K562 (cell line): ENCODE data around the gene WDR46. TPM values are rescaled to one million over a fixed set of nuclear protein-coding genes. Genes with fewer than 3 reads are reported as not detected.

ENCODE experiments used
- CTBP1 ChIP-seq: fragments of 450-650 bp; IDR thresholded peaks from 2 replicates; pipeline ENCODE4 v1.6.1; 2016; ENCODE audit warnings: borderline replicate concordance
- DACH1 ChIP-seq: fragments of 450-650 bp; IDR thresholded peaks from 2 replicates; pipeline ENCODE4 v1.6.1; 2018; ENCODE audit not compliant: partially characterized antibody
- ELK1 ChIP-seq: sonication (generic); formaldehyde crosslinking; IDR thresholded peaks from 2 replicates; pipeline ENCODE4 v1.8.1; 2022; ENCODE audit warnings: missing genetic modification reagents
- FOXO4 ChIP-seq: fragments of 450-650 bp; formaldehyde crosslinking; IDR thresholded peaks from 2 replicates; pipeline ENCODE4 v1.4.0; 2020; ENCODE audit warnings: mild to moderate bottlenecking, moderate library complexity
- HNRNPUL1 ChIP-seq: fragments of 200-400 bp; formaldehyde crosslinking; IDR thresholded peaks from 2 replicates; pipeline ENCODE4 v1.6.1; 2017; ENCODE audit warnings: low read length
- JUND ChIP-seq, 2 experiments: IDR thresholded peaks; 2 replicates in 1 of 2; 3 replicates in 1 of 2; pipeline ENCODE4 v1.6.1; 2011; ENCODE audit warnings: borderline replicate concordance in 2 of 2, low read depth in 2 of 2, low read length in 2 of 2, improper control_type of control experiment in 1 of 2, missing biosample characterization in 1 of 2, missing genetic modification characterization in 1 of 2, missing genetic modification reagents in 1 of 2
- NCOR1 ChIP-seq: fragments of 450-650 bp; IDR thresholded peaks from 2 replicates; pipeline ENCODE4 v1.6.1; 2016; ENCODE audit warnings: mild to moderate bottlenecking, moderate library complexity
- NONO ChIP-seq, 2 experiments: fragments of 200-400 bp in 1 of 2; fragments of 450-650 bp in 1 of 2; formaldehyde crosslinking in 1 of 2; IDR thresholded peaks; 2 replicates each; pipeline ENCODE4 v1.6.1; 2017; ENCODE audit warnings: low read depth in 2 of 2, mild to moderate bottlenecking in 2 of 2, moderate library complexity in 2 of 2, low read length in 1 of 2
- NRF1 ChIP-seq, 2 experiments: fragments of 450-650 bp; IDR thresholded peaks in 1 of 2; conservative IDR thresholded peaks in 1 of 2; 2 replicates each; pipeline ENCODE4 v1.6.1; 2014; ENCODE audit warnings: mild to moderate bottlenecking in 2 of 2
- PML ChIP-seq: IDR thresholded peaks from 2 replicates; pipeline ENCODE4 v1.6.1; 2012; ENCODE audit warnings: low read length, inconsistent platforms
- POLR3G ChIP-seq: IDR thresholded peaks from 2 replicates; pipeline ENCODE4 v1.6.1; 2011; ENCODE audit not compliant: insufficient read length, insufficient replicate concordance; ENCODE audit errors: extremely low read depth
- RBM34 ChIP-seq: fragments of 200-400 bp; formaldehyde crosslinking; IDR thresholded peaks from 2 replicates; pipeline ENCODE4 v1.6.1; 2018; ENCODE audit warnings: low read length, borderline replicate concordance; ENCODE audit not compliant: insufficient read depth
- SRSF7 ChIP-seq: fragments of 200-400 bp; formaldehyde crosslinking; optimal IDR thresholded peaks from 2 replicates; pipeline ENCODE3; 2017; ENCODE audit warnings: mild to moderate bottlenecking, low read depth, low read length
- ZNF282 ChIP-seq: sonication (generic); formaldehyde crosslinking; IDR thresholded peaks from 2 replicates; pipeline ENCODE4 v1.8.1; 2023; ENCODE audit warnings: missing genetic modification reagents
- ZNF57 ChIP-seq: fragments of 450-650 bp; formaldehyde crosslinking; IDR thresholded peaks from 2 replicates; pipeline ENCODE4 v1.4.0; 2020; ENCODE audit warnings: mild to moderate bottlenecking, moderate library complexity
- ZNF740 ChIP-seq, 3 experiments: fragments of 200-800 bp in 1 of 3; sonication (Bioruptor generic) in 1 of 3; sonication (generic) in 1 of 3; formaldehyde crosslinking in 1 of 3; IDR thresholded peaks; 2 replicates each; pipeline versions ENCODE4 v1.6.1 to v1.8.0; 2016 to 2022; ENCODE audit warnings: mild to moderate bottlenecking in 2 of 3, missing compliant biosample characterization in 2 of 3, missing genetic modification characterization in 2 of 3, missing genetic modification reagents in 1 of 3
- ZNF766 ChIP-seq: fragments of 200-800 bp; sonication (Bioruptor generic); conservative IDR thresholded peaks from 2 replicates; pipeline ENCODE4 v1.6.1; 2016; ENCODE audit warnings: missing genetic modification characterization, missing compliant biosample characterization
- polyA plus RNA-seq, 8 experiments: library from polyadenylated mRNA; depleted of rRNA in 4 of 8; stranded (reverse) in 5 of 8; unstranded in 3 of 8; fragments of >200 nt; fragmentation: Nextera tagmentation in 2 of 8; fragmentation: Illumina TruSeq in 1 of 8; extraction: Ambion mirVana in 2 of 8; extraction: Trizol in 1 of 8; gene quantifications; 2 replicates each; pipeline versions ENCODE4 v1.2.1 to v1.2.3, GENCODE V29; 2011 to 2014; ENCODE audit warnings: inconsistent platforms in 1 of 8, missing spikeins in 1 of 8
- total RNA-seq, 7 experiments: library from RNA; depleted of rRNA in 6 of 7; stranded (reverse); fragments of >200 nt in 6 of 7; fragmentation: Illumina TruSeq in 2 of 7; extraction: Trizol in 2 of 7; gene quantifications; 2 replicates each; pipeline versions ENCODE4 v1.2.1 to v1.2.3, GENCODE V29; 2011 to 2021; ENCODE audit warnings: low replicate concordance in 1 of 7
- TF ChIP-seq, protein P1 (sequence below): sonication (generic); formaldehyde crosslinking; IDR thresholded peaks from 2 replicates; pipeline ENCODE4 v1.9.0; 2022; ENCODE audit warnings: mild to moderate bottlenecking, missing genetic modification reagents
- TF ChIP-seq, protein P2 (sequence below): conservative IDR thresholded peaks from 2 replicates; pipeline ENCODE4 v1.6.1; 2011; ENCODE audit warnings: low read depth, mild to moderate bottlenecking, low read length; ENCODE audit not compliant: control insufficient read depth

The WDR46 gene
- total and polyA plus RNA-seq, 9 of the 15 experiments (the other 6 are each of a cell fraction or from before 2014, with no cell fraction given), result 8.9 to 146 (median 93.1) TPM

DNA sequence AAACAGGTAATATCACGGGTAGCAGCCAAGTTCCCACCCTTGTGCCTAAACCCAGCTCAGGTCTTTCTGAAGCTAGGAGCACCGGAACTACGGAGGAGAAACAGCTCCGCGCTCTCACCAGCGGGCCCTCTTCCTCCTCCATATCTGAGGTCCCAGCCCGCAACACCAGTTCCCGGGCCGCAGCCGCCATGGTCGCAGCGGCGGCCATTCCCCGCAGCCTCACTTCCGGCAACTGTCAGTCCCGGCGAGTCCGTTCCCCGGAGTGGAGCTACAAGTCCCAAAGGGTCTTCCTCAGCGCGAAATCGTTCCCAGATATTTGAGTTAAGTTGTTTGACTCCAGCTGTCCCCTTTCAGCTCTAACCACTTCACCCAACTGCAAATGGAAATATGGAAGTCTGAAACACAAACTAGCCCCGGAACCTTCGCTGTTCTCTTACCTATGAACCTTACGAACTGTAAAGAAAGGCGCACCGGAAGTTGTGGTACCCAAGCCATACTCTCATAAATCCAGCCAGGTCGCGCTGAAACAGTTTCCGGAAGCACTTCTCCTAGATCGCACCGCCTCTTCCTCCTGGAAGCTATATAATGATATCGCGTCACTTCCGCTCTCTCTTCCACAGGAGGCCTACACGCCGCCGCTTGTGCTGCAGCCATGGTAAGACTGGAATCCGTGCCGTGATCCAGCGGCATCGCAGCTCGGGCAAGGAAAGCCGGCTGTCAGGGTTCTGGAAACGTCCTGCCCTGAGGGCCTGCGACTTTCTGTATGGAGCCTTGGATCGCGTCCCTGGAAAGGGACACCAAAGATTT is 17.4 kb downstream of the WDR46 start, which contains the start of the genes RPS18 and VPS52 (continued):
- TF ChIP-seq HNRNPUL1 (no peak), JUND (IDR thresholded peaks at IDR 0.05; ENCODE audit: borderline replicate concordance, low read depth, low read length) (peak; percentile 84), JUND (tag; IDR thresholded peaks at IDR 0.05; ENCODE audit: borderline replicate concordance, low read depth, low read length) (peak; percentile 74; the same call in 2 of the 3 replicates), NONO (IDR thresholded peaks at IDR 0.05; ENCODE audit: low read depth in 2 of 2, low read length in 1 of 2) (peak; percentile 46 to 71; a peak in 3 of 4 replicates), POLR3G (no peak), SRSF7 (no peak), NRF1 (conservative IDR thresholded peaks at IDR 0.05 in 1 of 2, IDR thresholded peaks at IDR 0.05 in 1 of 2) (peak in 1 of 2 experiments; percentile 18; a peak in 1 of 4 replicates), RBM34 (no peak), PML (peak; percentile 98), FOXO4 (CRISPR knock-in tag) (peak; percentile 63; the same call in 1 of the 2 replicates), ZNF282 (CRISPR knock-in tag) (no peak), CTBP1 (peak; percentile 82), ZNF740 (CRISPR knock-in tag; IDR thresholded peaks at IDR 0.05) (no peak), ZNF740 (tag; IDR thresholded peaks at IDR 0.05) (no peak; a peak in 1 of 4 replicates), DACH1 (no peak), ZNF766 (CRISPR knock-in tag) (peak; percentile 85; the same call in 1 of the 2 replicates), NCOR1 (peak; percentile 53), ELK1 (CRISPR knock-in tag) (no peak), ZNF57 (CRISPR knock-in tag) (0 out of 2 replicates have a peak, but pooled peaks have one; percentile 22)
- TF ChIP-seq, protein P1, sequence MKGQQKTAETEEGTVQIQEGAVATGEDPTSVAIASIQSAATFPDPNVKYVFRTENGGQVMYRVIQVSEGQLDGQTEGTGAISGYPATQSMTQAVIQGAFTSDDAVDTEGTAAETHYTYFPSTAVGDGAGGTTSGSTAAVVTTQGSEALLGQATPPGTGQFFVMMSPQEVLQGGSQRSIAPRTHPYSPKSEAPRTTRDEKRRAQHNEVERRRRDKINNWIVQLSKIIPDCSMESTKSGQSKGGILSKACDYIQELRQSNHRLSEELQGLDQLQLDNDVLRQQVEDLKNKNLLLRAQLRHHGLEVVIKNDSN (CRISPR knock-in tag), result no peak
- TF ChIP-seq, protein P2, sequence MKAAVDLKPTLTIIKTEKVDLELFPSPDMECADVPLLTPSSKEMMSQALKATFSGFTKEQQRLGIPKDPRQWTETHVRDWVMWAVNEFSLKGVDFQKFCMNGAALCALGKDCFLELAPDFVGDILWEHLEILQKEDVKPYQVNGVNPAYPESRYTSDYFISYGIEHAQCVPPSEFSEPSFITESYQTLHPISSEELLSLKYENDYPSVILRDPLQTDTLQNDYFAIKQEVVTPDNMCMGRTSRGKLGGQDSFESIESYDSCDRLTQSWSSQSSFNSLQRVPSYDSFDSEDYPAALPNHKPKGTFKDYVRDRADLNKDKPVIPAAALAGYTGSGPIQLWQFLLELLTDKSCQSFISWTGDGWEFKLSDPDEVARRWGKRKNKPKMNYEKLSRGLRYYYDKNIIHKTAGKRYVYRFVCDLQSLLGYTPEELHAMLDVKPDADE, result peak; percentile 83
